ENCODE results near the gene LIPM.
A peak's percentile ranks its signal among the peaks of the same experiment; 100 is the strongest.

LIPM gene, protein sequence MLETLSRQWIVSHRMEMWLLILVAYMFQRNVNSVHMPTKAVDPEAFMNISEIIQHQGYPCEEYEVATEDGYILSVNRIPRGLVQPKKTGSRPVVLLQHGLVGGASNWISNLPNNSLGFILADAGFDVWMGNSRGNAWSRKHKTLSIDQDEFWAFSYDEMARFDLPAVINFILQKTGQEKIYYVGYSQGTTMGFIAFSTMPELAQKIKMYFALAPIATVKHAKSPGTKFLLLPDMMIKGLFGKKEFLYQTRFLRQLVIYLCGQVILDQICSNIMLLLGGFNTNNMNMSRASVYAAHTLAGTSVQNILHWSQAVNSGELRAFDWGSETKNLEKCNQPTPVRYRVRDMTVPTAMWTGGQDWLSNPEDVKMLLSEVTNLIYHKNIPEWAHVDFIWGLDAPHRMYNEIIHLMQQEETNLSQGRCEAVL

DNA sequence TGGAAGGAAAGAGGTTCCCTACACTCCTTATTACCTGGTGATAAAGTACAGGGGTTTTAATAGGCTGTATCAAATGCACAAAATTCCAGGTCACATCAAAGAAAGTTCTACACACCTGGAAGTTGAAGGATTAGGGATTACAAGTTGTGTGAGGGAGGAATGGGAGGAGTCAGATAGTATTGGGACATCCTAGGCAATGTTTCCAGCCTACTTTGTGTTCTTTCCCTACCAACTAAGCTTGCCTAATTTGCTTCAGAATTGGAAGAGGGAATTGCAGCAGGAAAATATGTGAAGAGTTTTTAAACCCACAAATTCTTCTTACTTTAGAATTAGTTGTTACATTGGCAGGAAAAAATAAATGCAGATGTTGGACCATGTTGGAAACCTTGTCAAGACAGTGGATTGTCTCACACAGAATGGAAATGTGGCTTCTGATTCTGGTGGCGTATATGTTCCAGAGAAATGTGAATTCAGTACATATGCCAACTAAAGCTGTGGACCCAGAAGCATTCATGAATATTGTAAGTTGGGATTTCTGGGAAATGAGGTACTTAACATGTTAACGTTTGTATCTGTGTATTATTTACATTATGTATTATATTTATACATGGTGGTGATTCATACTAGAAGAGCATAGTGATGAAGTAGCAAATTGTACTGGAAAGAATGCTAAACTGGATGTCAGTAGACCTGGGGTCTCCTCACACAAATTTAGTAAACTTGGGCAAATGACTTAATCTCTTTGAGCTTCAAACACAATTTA lies at the start of gene LIPM:
LIPM (plus strand) TSS at position 208 of the 763 bp plus-strand sequence; CDS start at position 375, 167 bp downstream.
- no peak for DNase-seq

- DNase-seq = no peak
Measured at GRCh38 chr10:88754287-88754686, 48.2 kb upstream of the LIPM start.

DNA sequence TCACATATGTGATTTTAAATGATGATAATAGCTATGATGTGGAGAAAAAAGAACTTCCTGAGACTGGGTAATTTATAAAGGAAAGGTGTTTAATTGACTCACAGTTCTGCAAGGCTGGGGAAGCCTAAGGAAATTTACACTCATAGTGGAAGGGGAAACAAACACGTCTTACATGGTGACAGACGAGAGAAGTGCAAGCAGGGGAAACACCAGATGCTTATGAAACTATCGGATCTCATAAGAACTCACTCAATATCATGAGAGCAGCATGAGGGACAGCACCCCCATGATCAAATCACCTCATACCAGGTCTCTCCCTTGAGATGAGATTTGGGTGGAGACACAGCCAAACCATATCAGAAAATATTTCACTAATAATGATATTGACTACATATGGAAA lies 46.8 kb upstream of the LIPM start:
- DNase-seq = no peak

DNA sequence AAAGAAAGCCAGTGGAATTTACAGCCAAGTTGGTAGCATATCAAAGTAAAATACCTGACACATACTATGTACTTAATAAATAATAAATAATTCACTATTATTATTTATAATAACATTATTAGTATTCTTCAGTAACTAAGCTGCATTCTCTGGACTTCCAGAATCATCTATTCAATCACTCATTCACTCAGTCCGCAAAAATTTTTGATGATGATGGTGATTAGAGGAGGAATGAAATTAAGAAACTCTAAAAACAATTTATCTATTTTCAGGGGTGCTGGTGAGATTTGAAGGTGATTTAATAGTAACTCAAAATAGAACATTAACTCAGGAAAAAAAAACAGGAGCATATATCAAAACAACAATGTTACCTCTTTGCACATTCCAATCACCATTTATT lies 45.9 kb upstream of the LIPM start:
- DNase-seq = no peak

DNA sequence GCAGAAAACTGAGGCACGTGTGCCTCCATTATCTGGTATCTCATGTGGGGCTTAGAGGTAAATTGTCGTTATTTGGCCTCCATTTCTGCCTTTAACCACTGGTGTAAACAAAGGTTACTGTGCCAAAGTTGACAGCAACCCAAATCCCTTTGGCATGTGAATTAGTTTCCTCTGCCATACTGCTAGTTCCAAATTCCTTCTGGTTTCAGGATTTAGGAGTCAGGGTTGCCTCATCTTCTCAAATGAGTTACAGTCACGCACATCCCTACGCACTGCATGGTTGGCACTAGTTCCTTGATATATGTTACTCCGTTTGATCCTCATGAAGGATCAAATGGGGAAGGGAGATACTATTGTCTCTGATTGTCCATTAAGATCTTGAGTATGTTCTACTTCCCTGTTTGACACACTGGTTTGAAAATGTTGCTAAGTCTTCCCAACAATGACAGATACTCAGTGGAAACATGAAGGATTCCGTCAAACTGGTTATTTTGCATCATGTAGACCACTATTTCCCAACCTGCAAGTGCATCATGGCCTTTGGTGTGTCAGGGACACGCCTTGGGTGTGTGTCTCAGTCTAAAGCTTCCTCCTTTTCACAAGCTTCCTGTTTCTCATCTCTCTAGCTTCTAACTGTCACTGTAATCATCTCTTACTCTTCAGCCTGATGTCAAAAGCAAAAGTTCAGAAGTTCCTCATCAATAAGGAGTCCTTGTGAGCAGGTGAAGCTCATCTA lies 43.0 kb upstream of the LIPM start, which contains the start of gene LIPN:
LIPN (plus strand) TSS at position 655 of the 736 bp plus-strand sequence. CDS start 1,386 bp downstream, outside the sequence.
- no peak for DNase-seq

GRCh38 chr10:88762906-88763305 lies 39.6 kb upstream of the LIPM start:
- DNase-seq = no peak

- no peak for DNase-seq
Measured at GRCh38 chr10:88763441-88763840, 39.1 kb upstream of the LIPM start.

DNA sequence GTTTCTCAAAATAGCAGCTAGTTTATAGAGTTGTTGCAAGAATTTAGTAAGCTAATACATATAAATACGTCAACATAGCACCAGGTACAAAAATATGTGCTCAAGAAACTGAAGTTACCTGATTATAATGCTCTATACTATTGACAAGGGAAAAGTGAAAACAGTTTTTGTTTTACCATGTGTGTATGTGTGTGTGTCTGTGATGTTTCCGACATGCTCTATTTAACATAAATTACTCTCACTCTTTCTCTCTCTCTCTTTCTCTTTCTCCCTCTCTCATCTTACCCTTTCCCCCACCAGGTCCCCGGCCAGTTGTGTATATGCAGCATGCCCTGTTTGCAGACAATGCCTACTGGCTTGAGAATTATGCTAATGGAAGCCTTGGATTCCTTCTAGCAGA lies 38.4 kb upstream of the LIPM start:
- DNase-seq = no peak

- no peak for DNase-seq
Measured at GRCh38 chr10:88765816-88766215, 36.7 kb upstream of the LIPM start.

- no peak for DNase-seq
Measured at GRCh38 chr10:88769384-88769783, 33.1 kb upstream of the LIPM start.

DNA sequence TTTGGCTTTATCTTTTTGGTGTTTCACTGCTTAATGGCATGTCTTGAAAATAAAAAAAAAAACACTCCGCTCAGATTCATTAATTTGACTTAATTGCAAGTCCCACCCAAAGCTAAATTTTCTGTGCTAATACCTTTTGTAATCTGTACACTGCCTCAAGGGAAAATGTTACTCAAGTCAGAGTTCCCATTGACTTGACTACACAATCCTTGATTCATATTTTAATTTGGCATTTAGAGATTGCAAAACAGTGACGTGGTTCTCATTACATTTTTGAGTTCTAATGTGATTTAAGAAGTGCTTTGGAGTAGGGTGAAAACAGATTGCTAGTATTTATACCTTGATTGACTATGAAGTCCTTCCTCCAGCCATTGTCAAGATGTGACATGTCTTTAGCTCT lies 21.3 kb upstream of the LIPM start:
- no peak for DNase-seq

GRCh38 chr10:88782222-88782621 lies 20.3 kb upstream of the LIPM start:
- DNase-seq = no peak

DNA sequence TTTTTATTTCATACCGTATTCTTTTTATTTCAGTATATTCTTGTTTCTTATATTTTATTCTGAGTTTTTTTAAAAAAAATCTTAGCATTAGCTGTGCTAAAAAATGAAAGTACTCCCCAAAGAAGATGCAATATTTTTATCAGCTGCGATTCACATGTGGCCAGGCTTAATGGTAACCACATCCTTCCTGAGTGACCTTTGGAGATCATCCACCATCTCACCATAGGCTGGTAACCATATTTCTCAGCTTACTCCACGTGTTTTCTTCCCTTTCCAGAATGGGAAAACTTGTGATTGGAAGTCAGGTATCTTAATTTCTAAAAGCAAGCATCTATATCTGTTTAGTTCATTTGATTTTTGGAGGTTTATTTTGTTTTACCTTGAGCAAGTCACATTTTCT lies 18.8 kb upstream of the LIPM start:
- no peak for DNase-seq

- DNase-seq = no peak
Measured at GRCh38 chr10:88786032-88786770, 16.3 kb upstream of the LIPM start.

- DNase-seq = no peak
Measured at GRCh38 chr10:88787463-88787862, 15.1 kb upstream of the LIPM start.

GRCh38 chr10:88788924-88789323 lies 13.6 kb upstream of the LIPM start:
- no peak for DNase-seq

DNA sequence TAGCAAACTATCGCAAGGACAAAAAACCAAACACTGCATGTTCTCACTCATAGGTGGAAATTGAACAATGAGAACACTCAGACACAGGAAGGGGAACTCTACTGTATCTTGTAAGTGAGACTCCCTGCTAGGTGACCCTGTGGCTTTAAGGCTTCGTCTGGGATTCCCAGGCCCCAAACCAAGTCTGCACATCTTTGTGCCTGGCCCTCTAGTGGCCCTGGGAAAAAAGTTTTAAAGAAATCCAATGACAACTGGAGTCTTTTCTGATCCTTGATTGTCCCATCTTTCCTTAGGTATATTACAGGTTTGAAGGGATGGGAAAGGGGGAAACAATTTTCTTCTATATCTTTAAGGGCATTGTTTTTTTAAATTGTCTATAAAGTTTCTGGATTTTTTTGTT lies 10.6 kb upstream of the LIPM start:
- DNase-seq = peak in 1 of 2 experiments; percentile 16

DNA sequence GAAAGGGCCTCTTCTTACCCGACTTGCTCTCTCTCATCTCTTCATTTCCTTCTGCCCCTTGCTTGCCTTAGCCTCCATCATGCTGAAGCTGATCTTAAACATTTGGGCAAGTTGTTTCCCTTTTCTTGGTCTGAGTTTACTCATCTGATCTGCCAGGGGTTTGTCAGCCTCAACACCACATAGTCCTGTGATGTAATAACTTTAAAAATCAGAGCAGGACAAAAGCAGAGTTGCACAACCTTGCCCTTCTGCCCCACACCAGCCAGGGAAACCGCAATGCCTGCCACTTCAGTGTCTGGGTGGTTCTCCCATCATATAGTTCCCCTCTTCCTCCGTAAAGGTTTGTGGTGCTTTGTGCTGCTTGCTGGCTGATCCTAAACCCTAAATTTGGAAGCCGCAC lies 9.9 kb upstream of the LIPM start:
- no peak for DNase-seq

GRCh38 chr10:88793712-88794299 lies 8.7 kb upstream of the LIPM start:
- DNase-seq = no peak

- DNase-seq = no peak
Measured at GRCh38 chr10:88794731-88795130, 7.8 kb upstream of the LIPM start.

- no peak for DNase-seq
Measured at GRCh38 chr10:88800152-88801125, 2.1 kb upstream of the LIPM start.

All from SW 1271 (cell line).